ENCODE results near the gene MITF.

MITF gene

GRCh38 chr3:69739204-69740102 is at the start of gene MITF:
Gene MITF, plus strand, starts transcription at chr3:69739464. Its CDS starts 134 bp downstream, at chr3:69739598.
- peak; percentile 92 for DNase-seq

- DNase-seq, result no peak
Measured at GRCh38 chr3:69691860-69692259, 47.4 kb upstream of the MITF start.

- no peak for DNase-seq
Measured at GRCh38 chr3:69692761-69693160, 46.5 kb upstream of the MITF start.

GRCh38 chr3:69695443-69695842 is 43.8 kb upstream of the MITF start:
- DNase-seq, result no peak

GRCh38 chr3:69695933-69696332 is 43.3 kb upstream of the MITF start:
- DNase-seq, result no peak

- no peak for DNase-seq
Measured at GRCh38 chr3:69696367-69696766, 42.9 kb upstream of the MITF start.

- DNase-seq, result no peak
Measured at GRCh38 chr3:69697381-69697780, 41.9 kb upstream of the MITF start.

- no peak for DNase-seq
Measured at GRCh38 chr3:69698728-69699127, 40.5 kb upstream of the MITF start.

- DNase-seq, result no peak
Measured at GRCh38 chr3:69699183-69699582, 40.1 kb upstream of the MITF start.

GRCh38 chr3:69700949-69701348 is 38.3 kb upstream of the MITF start:
- no peak for DNase-seq

- no peak for DNase-seq
Measured at GRCh38 chr3:69710153-69710977, 28.9 kb upstream of the MITF start.

GRCh38 chr3:69712269-69712668 is 27.0 kb upstream of the MITF start:
- no peak for DNase-seq

- DNase-seq, result peak; percentile 51
Measured at GRCh38 chr3:69712933-69713332, 26.3 kb upstream of the MITF start.

- DNase-seq, result no peak
Measured at GRCh38 chr3:69715204-69715603, 24.1 kb upstream of the MITF start.

- DNase-seq, result no peak
Measured at GRCh38 chr3:69716119-69716518, 23.1 kb upstream of the MITF start.

GRCh38 chr3:69718866-69719586 is 20.2 kb upstream of the MITF start:
- DNase-seq, result peak; percentile 56

GRCh38 chr3:69719587-69720122 is 19.6 kb upstream of the MITF start:
- peak; percentile 57 for DNase-seq

GRCh38 chr3:69720824-69721223 is 18.4 kb upstream of the MITF start:
- DNase-seq, result no peak

- peak; percentile 42 for DNase-seq
Measured at GRCh38 chr3:69723389-69723788, 15.9 kb upstream of the MITF start.

GRCh38 chr3:69724722-69725435 is 14.4 kb upstream of the MITF start:
- DNase-seq, result peak; percentile 95

GRCh38 chr3:69725994-69726571 is 13.2 kb upstream of the MITF start:
- no peak for DNase-seq
